Measurements from ENCODE around the gene TMPRSS6.

- TF ChIP-seq CTCF (IDR thresholded peaks at IDR 0.05) (peak; percentile 63 to 77 (median 66)), POLR2A (IDR thresholded peaks at IDR 0.05) (no peak)
These were observed 65.5 kb downstream of the TMPRSS6 start for GRCh38 chr22:37043828-37044538.

Measured in adrenal gland (tissue), 5 donors.